ENCODE results near the gene TRIP13.

The TRIP13 gene

GRCh38 chr5:861442-862366, 31.0 kb upstream of the TRIP13 start:
- Histone ChIP-seq H3K36me3 (replicated peaks) (peaks cover 38% of the 10 kb centered on the region), H3K27ac (no peak overlapping the region), H3K27me3 (replicated peaks) (no peaks in the 10 kb centered on the region), H3K4me3 (ENCODE audit: low read depth, low read length) (no peak overlapping the region)
- in situ Hi-C loops (cut with HindIII; ENCODE audit: low pct_ligation_motif_present, low sequenced_read_pairs): no loop called here
- DNase-seq: no peak
- TF ChIP-seq, protein P1, sequence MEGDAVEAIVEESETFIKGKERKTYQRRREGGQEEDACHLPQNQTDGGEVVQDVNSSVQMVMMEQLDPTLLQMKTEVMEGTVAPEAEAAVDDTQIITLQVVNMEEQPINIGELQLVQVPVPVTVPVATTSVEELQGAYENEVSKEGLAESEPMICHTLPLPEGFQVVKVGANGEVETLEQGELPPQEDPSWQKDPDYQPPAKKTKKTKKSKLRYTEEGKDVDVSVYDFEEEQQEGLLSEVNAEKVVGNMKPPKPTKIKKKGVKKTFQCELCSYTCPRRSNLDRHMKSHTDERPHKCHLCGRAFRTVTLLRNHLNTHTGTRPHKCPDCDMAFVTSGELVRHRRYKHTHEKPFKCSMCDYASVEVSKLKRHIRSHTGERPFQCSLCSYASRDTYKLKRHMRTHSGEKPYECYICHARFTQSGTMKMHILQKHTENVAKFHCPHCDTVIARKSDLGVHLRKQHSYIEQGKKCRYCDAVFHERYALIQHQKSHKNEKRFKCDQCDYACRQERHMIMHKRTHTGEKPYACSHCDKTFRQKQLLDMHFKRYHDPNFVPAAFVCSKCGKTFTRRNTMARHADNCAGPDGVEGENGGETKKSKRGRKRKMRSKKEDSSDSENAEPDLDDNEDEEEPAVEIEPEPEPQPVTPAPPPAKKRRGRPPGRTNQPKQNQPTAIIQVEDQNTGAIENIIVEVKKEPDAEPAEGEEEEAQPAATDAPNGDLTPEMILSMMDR (IDR thresholded peaks at IDR 0.05; ENCODE audit: low read depth, low read length, missing control alignments): no peak

- TF ChIP-seq, protein P1 (IDR thresholded peaks at IDR 0.05; ENCODE audit: low read depth, low read length, missing control alignments): no peak
- no peaks in the 10 kb centered on the region for H3K27me3 ChIP-seq (replicated peaks)
- no peak for DNase-seq
- peaks cover 47% of the 10 kb centered on the region for H3K36me3 ChIP-seq (replicated peaks)
- in situ Hi-C loops (cut with HindIII; ENCODE audit: low pct_ligation_motif_present, low sequenced_read_pairs): no loop called here
- H3K4me3 ChIP-seq (ENCODE audit: low read depth, low read length): no peak overlapping the region
- no peak overlapping the region for H3K27ac ChIP-seq
Observed at GRCh38 chr5:862367-863243, 30.1 kb upstream of the TRIP13 start.

- DNase-seq: no peak
- Histone ChIP-seq H3K4me3 (ENCODE audit: low read depth, low read length) (no peak overlapping the region), H3K27me3 (replicated peaks) (no peaks in the 10 kb centered on the region), H3K27ac (no peak overlapping the region), H3K36me3 (replicated peaks) (peaks cover 54% of the 10 kb centered on the region)
- in situ Hi-C loops (cut with HindIII; ENCODE audit: low pct_ligation_motif_present, low sequenced_read_pairs): no loop called here
- TF ChIP-seq, protein P1 (IDR thresholded peaks at IDR 0.05; ENCODE audit: low read depth, low read length, missing control alignments): no peak
Observed at GRCh38 chr5:863244-863805, 29.4 kb upstream of the TRIP13 start.

DNA sequence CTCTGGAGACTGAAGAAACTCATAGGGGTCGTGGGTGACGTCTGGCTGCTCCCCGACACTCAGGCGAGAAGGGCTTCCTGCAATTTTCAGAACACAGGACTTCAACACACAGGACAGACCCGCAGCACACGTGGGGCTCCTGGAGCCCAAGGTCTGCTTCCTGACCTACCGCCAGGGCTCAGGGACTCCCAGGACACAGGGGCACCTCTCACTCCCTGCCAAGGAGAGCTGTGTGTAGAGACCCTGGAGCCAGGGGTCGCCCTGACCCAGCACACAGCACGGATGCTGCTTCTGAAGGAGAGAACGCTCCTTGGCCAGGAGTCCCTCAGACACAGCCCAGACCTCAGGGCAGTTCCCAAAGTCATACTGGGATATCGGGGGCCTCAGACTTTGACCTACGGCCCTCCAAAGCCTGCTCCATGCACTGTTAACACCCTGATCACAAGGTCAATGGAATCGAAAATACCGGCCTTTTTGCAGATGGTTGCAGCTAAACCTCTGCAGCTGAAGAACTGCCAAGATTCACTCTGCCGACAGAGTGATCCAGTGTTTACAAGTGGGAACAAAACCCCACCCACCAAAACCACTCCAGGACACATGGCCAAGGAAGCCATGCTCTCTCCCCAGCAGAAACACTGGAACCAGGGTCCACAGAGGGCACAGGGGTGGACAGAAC, 28.1 kb upstream of the TRIP13 start:
- Histone ChIP-seq H3K27me3 (replicated peaks) (no peaks in the 10 kb centered on the region), H3K4me3 (ENCODE audit: low read depth, low read length) (no peak overlapping the region), H3K27ac (no peak overlapping the region), H3K36me3 (replicated peaks) (peaks cover 67% of the 10 kb centered on the region)
- TF ChIP-seq, protein P1 (IDR thresholded peaks at IDR 0.05; ENCODE audit: low read depth, low read length, missing control alignments): no peak
- DNase-seq: no peak
- in situ Hi-C loops (cut with HindIII; ENCODE audit: low pct_ligation_motif_present, low sequenced_read_pairs): no loop called here

- in situ Hi-C loops (cut with HindIII; ENCODE audit: low pct_ligation_motif_present, low sequenced_read_pairs): no loop called here
- no peak for DNase-seq
- H3K4me3 ChIP-seq (ENCODE audit: low read depth, low read length): no peak overlapping the region
- TF ChIP-seq, protein P1 (IDR thresholded peaks at IDR 0.05; ENCODE audit: low read depth, low read length, missing control alignments): no peak
- H3K27me3 ChIP-seq (replicated peaks): no peaks in the 10 kb centered on the region
- no peak overlapping the region for H3K27ac ChIP-seq
- peaks cover 72% of the 10 kb centered on the region for H3K36me3 ChIP-seq (replicated peaks)
Observed at GRCh38 chr5:865168-865521, 27.5 kb upstream of the TRIP13 start.

Data from brain microvascular endothelial cell (primary cell).